Activated CD4-positive, alpha-beta T cell treated with anti-CD3 and anti-CD28 coated beads for 24 hours (primary cell): ENCODE measurements around the gene EVA1B.

Experiments
- DNase-seq, 2 donors: peaks; one replicate each; pipeline ENCODE4 v3.0.0-alpha.2; 2020; ENCODE audit warnings: low read depth in 2 of 2

EVA1B gene

DNA sequence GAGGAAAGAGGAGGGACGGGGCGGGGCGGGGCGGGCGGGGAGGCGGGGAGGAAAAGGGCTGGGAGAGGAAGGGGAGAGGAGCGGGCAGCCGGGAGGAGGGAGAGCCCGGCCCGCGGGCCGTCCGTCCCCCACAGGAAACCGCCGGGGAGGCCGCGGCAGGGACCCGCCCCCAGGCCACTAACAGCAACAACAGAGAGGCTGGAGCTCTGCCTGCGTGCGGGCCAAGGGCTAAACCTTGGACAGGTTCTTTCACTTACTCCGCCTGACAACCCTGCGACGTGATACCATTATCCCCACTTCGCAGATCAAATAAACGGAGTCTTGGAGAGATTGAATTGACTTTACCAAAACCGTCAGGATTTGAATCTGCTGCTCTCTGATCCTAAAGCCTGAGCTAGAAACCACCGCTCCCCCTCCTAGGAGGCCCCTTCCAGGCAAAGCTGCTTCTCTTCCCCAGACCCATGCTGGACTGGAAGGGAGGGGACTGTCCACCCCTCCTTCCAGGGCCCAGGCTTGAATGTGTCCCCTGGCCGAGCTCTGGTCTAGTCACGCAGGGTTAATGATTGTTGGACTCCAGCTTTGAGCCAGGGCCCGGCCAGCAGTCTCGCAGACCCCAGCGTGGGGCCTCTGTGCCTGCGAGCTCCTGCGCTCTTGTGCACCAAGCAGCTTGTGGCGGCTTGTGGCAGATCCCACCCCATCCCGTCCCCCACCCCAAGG, at the start of gene EVA1B:
EVA1B (minus strand) TSS at position 10 of the 717 bp plus-strand sequence. CDS start 608 bp downstream, outside the sequence.
- DNase-seq = no peak

DNA sequence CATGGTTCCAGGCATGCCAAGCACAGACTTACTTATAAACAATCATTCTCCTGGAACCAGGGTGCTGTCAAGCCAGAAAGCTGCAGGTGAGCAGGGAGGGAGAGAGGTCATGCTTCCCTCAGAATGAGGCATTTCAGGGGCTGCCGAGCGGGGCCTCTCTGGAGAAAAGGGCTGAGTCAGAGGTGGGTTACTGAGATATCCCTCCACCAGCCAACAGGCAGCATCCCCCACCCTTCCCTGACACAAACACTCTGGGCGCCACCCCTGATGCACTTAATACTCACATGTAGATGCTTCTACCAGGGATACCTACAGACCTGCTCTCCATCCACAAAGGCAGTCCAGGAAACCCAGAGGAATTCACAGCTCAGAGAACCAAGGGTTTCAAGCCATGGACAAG, 49.2 kb upstream of the EVA1B start:
- no peak for DNase-seq

DNA sequence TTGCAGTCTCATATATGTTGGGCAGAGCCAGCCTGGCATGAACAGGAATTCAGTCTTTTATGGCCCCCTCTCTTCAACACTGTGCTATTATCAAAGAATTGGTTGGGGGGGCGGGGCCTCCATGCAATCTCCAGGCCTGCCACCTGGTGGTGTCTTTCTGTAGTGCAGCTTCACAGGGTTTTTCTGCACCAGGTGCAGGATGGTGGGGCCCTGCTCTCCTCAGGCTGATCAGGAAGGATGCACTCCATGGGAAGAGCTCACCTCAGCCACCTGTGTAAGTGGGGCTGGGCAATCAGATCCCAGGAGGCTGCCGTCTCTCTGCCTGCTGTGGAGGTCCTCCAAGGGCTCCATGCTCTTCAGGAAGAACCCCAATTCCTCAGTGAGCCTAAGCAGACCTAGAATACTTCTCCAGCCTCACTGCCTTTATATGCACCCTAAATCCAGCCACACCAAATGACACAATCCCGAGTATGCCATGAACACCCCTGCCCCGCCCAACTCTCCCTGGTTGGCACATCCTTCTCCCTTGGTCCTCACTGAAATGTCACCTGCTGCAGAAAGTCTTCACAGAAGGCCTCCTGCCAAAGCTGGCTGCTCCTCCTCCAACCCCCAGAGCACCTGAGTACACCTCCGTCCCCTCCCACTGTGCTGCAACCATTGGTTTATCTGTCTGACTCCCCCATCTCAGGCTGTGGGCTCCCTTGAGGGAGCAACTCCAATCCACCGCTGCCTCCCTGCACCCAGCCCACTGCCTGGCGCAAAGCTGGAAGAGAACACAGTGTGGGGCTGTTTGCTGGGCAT, 45.8 kb upstream of the EVA1B start:
- DNase-seq = peak; percentile 81 to 82

DNA sequence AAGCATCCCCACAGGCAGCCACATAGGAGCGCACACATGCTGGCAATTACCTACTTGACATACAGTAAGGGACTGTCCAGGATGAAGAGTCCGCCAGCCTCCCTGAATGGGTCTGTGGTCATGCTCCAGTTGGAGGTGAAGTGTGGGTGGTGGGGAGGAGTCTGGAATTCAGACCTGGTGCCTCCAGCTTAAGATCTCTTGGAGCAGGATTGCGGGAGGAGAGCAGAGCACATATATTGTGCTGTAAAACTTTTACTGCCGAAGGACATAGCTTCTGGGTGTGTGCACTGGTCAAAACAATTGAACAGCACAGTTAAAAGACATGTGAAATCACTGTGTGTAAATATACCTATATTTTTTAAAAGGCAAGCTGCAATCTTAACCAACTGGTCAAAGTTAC, 44.4 kb upstream of the EVA1B start:
- no peak for DNase-seq

DNA sequence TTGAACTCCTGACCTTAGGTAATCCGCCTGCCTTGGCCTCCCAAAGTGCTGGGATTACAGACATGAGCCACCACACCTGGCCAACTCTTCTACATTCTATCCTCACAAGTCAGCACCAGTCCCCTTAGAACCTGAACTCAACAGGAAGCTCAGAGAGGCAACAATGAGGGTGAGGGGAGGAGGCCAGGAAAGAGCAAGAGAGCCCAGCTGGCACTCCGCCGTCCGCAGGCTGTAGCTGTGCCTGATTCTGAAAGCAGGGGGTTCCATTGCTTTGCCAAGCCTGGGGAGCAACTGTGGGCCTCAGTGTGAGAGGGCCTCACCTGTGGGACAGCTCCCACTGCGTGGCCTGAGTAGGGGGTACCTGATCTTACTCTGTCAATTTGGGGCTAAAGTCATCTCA, 43.6 kb upstream of the EVA1B start:
- DNase-seq = no peak

GRCh38 chr1:36366091-36366661, 42.7 kb upstream of the EVA1B start:
- DNase-seq = no peak

DNA sequence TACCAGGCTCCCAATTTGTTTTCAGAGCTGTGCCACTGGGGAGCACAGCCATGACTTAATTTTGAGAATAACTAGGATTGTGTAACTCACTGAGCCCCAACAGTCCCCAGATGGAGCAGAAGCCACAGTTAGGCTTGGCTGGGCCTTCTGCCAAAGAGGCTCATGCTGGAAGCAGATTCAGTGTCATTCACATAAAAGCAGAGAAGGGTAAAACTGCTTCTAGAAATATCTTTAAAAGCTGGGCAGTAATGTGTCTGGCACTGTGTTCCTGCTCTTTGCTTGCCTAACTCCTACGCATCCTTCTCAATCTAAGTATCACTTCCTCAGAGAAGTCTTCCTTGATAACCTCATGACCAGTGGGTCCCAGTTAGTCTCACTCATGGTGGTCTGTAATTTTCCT, 41.9 kb upstream of the EVA1B start:
- DNase-seq = no peak

- DNase-seq = no peak
These were observed 36.6 kb upstream of the EVA1B start for GRCh38 chr1:36359911-36360550.

DNA sequence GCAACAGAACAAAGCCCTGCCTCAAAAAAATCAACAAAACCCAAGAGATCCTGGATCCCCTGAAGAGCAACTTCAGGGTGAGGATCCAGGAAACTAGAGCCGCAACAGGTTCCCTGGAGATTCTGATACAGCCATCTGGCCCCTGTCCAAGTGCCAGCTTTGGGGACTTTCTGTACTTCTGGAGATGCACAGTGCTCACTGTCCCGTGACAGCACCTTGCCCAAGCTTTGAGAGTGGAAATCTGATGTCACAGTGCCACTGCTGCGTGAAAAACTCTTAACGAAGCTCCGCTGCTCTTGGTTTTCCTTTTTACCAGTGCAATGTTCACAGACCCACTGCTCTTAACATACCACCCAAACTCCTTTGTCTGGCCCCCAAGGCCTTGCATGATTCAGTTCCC, 35.9 kb upstream of the EVA1B start:
- no peak for DNase-seq

- no peak for DNase-seq
These were observed 35.2 kb upstream of the EVA1B start for GRCh38 chr1:36358514-36359084.

- DNase-seq = no peak
These were observed 32.4 kb upstream of the EVA1B start for GRCh38 chr1:36355811-36356210.

GRCh38 chr1:36354486-36354885, 31.0 kb upstream of the EVA1B start:
- DNase-seq = no peak

- no peak for DNase-seq
These were observed 29.7 kb upstream of the EVA1B start for GRCh38 chr1:36352910-36353878.

DNA sequence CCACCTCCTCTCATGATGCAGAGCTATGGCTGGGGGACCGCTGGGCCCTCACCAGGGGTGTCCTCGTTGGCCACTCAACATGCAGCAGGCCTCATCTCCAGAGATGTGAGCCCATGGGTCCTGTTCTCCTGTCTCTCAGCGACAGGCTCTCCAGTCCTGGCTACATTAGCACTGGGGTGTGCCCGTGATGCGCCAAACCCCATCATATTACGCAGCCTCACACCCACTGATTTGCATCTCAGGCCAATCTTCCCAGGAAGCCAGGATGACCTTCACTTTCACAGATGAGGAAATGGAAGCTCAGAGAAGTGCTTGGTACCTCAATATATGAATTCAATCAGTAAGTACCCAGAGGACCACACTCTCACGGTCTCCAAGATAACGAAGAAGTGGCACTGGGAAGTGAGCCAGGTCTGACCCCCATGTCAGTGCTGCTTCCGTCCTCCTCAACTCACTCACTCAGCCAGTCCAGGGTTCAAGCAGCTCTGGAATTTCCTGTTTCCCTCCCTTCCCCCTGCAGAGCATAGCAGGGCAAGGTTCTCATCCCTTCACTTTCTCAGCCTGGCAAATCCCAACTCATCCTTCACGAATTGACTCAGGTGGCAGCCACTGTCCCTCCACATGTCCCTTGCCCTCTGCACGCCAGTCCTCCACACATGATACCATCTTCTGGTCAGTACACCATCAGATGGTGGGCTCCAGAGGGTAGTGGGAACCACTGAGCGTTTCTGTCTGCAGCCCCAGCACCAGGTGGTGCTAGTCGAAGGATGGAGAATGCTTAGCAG, 28.9 kb upstream of the EVA1B start:
- no peak for DNase-seq

DNA sequence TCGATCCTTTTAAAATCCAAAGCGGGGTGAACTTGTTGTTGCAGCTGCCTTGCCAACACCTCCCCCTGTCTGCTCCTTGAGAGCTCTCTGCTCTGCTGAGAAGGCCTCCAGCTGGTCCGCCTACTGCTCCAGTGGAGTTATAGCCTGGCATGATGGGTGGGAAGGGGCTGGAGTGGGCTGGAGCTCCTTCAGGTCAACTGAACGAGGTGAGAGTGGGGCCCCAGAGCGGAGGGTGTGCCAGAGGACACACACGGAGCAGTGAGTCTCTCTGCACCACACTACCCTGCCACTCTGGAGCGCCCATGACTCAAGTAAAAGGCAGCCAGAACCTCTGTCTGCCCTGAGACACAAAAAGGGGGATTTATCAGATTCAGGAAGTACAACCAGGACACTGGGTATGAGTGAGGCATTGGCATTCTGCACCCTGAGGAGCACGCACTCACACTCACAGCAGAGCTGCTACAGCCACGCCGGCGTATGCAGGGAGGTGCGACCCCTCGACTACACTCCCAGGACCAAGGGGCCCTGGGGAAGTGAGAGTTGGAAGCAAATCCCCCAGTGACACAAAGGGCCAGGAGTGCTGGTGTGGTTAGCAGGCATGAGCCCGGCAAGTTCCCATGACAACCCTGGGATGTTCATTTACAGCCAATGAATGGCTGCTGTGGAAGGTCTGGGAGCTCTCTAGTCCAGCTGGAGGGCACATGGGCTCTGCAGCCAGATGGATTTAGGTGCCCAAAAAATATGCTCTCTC, 28.0 kb upstream of the EVA1B start:
- no peak for DNase-seq

GRCh38 chr1:36350659-36351226, 27.3 kb upstream of the EVA1B start:
- DNase-seq = no peak

DNA sequence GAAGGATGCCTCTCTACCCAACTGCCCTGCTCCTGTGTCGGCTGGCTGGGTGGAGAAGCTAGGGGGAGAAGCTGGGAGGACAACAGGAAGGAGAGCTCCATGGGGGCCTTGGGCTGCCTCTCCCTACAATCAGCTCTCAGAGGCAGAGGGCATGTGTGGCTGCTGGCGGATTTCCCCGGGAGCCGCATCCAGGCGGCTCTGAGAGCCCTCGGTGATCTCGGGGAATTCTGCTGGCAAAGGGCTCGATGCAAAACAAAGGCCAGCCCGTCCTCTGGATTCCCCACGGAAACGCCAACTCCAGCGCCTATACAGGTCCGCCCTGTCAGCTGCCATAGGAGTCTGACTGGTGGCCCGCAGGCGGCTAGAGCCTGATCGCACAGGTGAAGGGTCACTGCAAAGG, 26.4 kb upstream of the EVA1B start:
- no peak for DNase-seq

DNA sequence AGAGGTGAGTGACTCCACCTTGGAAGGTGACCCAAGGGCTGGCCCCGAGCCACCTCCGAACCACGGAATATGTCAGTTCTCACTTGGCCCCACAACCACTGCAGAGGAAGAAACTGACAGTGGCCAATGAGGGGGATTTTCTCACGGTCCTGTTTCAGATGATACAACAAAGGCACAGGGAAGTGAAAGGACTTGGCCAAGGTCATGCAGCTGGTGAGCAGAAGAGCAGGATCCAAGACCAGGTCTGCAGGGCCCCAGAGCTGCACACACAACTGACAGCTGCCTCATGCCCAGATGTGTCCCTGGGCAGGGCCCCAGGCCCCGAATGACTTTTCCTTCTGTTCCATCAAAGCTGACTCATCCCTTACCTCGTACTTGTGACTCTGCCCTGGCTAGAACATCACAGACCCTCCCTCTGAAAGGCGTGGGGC, 25.8 kb upstream of the EVA1B start:
- no peak for DNase-seq
